GM12801 (cell line): Measurements from ENCODE around the gene ITIH1.

Experiments used
- TF ChIP-seq, protein P1 (sequence below): IDR thresholded peaks from one replicate; pipeline ENCODE4 v1.5.1; 2011; ENCODE audit warnings: control low read depth; ENCODE audit not compliant: insufficient read length; ENCODE audit errors: extremely low read depth

Gene ITIH1

DNA sequence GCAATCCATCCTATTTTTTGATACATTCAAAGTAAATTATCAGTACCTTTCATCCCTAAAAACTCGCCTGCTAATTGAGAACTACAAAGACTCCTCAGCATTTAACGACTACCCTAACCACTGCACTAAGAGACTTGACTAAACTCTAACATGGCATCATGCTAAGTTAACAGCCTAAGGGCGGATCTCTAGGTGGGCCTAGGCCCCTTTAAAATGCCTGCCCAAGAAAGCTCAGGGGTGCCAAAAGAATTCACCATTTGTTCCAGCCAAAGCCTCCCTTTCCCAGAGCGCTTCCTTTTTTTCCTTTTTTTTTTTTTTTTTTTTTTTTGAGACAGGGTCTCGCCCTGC lies 6.1 kb upstream of the ITIH1 start:
- TF ChIP-seq, protein P1, sequence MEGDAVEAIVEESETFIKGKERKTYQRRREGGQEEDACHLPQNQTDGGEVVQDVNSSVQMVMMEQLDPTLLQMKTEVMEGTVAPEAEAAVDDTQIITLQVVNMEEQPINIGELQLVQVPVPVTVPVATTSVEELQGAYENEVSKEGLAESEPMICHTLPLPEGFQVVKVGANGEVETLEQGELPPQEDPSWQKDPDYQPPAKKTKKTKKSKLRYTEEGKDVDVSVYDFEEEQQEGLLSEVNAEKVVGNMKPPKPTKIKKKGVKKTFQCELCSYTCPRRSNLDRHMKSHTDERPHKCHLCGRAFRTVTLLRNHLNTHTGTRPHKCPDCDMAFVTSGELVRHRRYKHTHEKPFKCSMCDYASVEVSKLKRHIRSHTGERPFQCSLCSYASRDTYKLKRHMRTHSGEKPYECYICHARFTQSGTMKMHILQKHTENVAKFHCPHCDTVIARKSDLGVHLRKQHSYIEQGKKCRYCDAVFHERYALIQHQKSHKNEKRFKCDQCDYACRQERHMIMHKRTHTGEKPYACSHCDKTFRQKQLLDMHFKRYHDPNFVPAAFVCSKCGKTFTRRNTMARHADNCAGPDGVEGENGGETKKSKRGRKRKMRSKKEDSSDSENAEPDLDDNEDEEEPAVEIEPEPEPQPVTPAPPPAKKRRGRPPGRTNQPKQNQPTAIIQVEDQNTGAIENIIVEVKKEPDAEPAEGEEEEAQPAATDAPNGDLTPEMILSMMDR = no peak

DNA sequence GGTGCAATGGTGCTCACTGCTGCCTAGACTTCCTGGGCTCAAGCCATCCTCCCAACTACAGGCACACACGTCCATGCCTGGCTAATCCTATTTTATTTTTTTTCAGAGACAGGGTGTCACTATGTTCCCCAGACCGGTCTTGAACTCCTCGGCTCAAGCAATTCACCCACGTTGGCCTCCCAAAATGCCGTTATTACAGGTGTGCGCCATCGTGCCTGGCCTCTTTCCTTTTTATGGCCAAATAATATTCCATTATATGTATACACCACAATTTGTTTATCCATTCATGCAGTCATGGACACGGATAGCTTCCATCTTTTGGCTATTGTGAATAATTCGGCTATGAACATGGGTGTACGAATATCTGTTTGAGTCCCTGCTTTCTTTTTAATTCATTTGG lies 5.7 kb upstream of the ITIH1 start:
- TF ChIP-seq, protein P1 = no peak

DNA sequence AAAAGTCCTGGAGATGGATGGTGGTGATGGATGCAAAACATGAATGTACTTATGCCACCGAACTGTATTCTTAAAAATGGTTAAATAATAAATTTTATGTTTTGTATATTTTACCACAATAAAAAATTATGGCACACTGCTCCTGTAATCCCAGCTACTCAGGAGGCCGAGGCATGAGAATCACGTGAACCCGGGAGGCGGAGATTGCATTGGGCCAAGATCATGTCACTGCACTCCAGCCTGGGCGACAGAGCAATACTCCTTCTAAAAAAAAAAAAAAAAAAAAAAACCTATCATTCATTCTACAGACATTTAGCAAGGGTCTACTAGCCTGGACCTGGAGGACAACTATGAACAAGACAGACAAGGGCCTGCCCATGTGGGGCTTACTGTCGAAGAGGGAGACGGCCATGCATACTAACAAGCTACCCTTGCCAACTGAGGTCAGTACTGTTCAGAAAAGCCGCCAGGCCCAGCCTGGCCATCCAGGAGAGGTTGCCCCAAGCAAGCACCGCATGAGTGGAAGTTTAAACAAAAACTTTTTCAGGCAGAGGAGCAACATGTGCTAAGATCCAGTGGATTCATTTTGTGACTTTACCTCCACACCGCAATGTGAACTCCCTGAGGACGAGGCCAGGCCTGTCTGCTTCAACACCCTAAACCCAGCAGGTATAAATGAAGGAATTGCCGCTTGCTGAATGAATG lies 3.9 kb upstream of the ITIH1 start:
- TF ChIP-seq, protein P1 = no peak

DNA sequence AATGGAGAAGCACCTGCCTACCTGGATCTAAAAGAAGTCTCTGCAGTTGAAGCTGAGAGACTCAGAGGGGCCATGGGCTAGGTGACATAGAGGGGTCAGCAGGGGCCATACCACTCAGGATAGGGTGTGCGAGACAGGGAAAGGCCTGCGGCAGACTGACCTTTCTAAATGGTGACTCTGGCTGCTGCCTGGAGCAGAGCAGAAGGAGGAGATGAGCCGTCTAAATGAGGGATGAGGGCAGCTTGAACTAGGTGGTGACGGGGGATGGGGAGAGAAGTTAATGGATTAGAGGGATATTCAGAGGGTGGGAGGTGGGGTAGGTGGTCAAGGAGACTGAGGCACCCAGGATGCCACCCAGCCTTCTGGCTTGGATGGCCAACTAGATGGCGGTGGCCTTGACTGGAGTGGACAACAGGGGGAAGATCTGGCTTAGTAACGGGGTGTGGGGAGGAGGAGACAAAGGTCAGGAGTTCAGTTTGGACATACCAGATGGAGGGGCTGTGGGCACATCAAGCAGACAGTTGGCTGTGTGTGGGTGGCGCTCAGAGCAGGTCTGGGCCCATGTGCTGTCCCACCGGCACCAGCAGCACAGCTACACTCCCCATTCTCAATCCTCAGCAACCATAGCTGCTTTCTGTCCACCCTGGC lies 3.2 kb upstream of the ITIH1 start:
- TF ChIP-seq, protein P1 = no peak

DNA sequence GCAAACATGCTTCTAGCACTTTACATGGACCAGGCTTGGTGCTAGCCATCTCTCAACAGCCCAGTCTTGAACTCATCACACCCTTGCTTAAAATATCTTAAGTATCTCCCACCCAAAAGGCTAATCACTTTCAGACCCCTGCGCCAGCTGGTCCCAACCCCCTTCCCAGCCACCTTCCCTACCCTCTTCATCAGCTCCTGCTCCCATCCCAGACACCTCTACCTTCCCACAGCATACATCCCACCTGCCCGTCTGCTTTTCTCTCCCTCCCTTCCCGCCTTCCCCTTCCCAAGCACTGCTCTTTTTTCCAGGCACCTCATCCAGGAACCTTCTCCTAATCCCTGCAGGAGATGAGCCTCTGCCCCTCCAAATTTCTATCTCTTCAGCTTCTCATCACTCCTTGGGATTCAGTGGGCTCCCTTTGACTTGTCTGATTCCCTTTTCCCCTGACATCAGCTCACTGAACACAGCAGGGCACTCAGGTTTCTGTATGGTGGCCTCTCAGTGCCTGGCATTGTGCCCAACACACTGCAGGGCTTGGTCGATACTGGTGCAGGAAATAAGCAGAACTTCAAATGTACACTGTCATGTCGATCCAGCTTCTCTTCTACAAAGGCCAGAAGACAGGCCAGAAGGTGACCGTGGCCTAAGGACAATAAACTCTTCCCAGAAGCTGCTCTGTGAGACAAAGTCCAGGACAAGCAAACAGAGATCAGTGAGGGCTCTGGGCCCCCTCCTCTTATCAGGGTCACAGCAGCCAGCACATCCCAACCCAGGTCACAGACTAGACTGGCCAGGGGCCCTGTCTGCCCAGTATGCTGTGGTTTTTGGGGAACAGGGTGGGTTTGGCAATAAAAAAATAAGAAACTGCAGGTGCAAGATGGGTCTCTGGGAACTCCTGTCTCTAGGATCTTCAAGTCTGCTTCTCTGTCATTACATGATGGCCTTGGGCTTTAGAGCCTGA lies 2.2 kb upstream of the ITIH1 start:
- TF ChIP-seq, protein P1 = no peak

DNA sequence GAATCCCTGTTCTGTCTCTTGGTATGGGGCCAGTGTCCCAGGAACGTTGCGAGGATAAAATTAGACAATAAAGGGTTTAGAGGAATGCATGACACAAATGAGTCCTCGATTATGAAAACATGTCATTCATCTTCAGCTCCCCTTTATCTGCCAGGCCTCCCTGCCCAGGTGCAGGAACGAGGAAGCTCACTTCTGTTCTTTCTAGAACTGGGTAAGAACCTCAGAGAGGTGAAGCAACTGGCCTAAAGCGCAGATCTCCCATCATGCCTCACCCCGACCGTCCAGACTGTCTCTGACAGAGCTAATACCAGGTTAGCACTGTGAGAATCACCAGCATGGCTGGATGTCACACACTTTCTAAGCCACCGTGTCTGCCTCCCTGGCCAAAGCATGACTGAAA lies 1.5 kb upstream of the ITIH1 start:
- TF ChIP-seq, protein P1 = no peak

DNA sequence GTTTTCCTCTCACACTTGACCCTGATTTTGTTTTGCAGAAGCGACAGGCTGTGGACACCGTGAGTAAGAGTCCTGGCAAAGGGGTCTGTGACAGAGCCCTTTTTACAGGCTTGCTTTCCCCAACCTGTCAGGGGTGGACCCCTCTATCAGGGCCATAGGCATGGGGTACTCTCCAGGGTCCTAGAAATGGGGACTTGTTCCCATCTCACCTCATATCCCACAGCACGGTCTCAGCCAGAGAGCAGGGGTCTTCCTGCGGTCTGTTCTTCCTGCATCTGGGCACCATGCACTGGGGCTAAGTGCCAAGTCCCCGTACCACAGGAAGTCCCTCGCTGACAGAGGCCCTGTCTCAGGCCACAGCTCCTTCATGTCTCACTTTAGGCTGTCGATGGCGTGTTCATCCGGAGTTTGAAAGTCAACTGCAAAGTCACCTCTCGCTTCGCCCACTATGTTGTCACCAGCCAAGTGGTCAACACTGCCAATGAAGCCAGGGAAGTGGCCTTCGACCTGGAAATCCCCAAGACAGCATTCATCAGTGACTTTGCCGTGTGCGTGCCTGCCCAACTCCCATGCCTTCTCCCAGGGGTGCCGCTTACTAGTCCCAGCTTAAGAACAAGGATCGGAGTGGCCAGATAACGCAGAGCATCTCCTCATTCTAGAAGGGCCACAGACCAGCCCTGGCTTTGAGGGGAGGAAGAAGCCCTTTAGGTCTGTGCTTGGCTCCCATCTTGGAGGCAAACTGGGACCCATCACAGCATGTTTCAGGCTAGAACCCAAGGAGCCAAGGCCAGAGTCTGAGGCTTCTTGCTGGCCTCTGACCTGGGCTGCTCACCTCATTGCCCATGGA lies 783 bp downstream of the ITIH1 start:
- TF ChIP-seq, protein P1 = no peak
